ENCODE results near the gene PODN. TPM values are rescaled to one million over a fixed set of nuclear protein-coding genes. Genes with fewer than 3 reads are reported as not detected.

Gene PODN
- total RNA-seq, 4 donors from 2014 or later: 78.6 to 150 (median 113) TPM

DNA sequence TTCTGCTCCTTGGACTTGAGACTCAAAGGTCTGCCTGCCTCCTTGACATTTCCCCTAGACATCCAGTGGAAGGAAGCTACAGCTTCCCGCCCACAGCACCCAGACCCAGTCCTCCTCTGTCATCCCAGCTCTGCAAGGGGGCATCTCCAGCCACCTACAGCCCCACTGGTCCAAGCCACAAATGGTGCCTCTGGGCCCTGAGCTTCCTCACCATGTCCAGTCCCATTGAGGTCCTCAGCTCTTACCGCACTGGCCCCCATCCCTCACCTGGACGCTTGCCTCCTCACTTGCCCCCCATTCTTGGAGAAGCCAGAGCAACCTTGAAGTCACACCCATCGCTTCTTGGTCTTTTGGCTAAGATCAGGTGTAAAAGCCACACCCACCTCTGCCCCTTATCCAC, 13.2 kb downstream of the PODN start:
- Histone ChIP-seq H3K4me1 (peaks cover 0 to 12% (median 10%) of the 10 kb centered on the region in 4 donors), H3K9me3 (no peaks in the 10 kb centered on the region), H3K4me3 (no peak overlapping the region), H3K27me3 (no peaks in the 10 kb centered on the region), H3K36me3 (peaks cover 0 to 20% (median 3%) of the 10 kb centered on the region in 4 donors), H3K27ac (replicated peaks in 1 of 4) (no peak overlapping the region)
- 100% methylated on average over 4 of the region's 4 CpGs for WGBS
- TF ChIP-seq POLR2AphosphoS5 (IDR thresholded peaks at IDR 0.05) (no peak), EP300 (IDR thresholded peaks at IDR 0.05) (no peak), POLR2A (IDR thresholded peaks at IDR 0.05; ENCODE audit: low read depth) (no peak)
- TF ChIP-seq, protein P1, sequence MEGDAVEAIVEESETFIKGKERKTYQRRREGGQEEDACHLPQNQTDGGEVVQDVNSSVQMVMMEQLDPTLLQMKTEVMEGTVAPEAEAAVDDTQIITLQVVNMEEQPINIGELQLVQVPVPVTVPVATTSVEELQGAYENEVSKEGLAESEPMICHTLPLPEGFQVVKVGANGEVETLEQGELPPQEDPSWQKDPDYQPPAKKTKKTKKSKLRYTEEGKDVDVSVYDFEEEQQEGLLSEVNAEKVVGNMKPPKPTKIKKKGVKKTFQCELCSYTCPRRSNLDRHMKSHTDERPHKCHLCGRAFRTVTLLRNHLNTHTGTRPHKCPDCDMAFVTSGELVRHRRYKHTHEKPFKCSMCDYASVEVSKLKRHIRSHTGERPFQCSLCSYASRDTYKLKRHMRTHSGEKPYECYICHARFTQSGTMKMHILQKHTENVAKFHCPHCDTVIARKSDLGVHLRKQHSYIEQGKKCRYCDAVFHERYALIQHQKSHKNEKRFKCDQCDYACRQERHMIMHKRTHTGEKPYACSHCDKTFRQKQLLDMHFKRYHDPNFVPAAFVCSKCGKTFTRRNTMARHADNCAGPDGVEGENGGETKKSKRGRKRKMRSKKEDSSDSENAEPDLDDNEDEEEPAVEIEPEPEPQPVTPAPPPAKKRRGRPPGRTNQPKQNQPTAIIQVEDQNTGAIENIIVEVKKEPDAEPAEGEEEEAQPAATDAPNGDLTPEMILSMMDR (IDR thresholded peaks at IDR 0.05): no peak
- intact Hi-C loops (cut with DNase I): no loop called here
- DNase-seq (ENCODE audit: extremely low spot score): no peak

DNA sequence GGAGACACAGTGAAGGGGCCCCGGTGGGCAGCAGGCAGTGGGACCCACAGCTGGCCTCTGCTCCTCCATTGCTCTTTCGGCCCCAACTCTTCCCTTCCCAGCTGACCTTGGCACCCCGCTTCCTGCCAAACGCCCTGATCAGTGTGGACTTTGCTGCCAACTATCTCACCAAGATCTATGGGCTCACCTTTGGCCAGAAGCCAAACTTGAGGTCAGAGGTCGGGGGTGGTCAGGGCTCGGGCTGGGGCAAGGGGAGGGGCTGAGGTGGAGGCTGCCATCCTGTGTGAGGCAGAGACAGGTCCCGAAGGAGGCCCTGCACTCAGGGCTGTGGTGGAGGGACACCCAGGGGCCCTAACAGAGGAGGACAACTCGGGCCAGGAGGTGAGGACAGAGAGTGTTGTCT, 13.7 kb downstream of the PODN start:
- TF ChIP-seq EP300 (IDR thresholded peaks at IDR 0.05): no peak
- TF ChIP-seq, protein P1 (IDR thresholded peaks at IDR 0.05): no peak
- no peak for TF ChIP-seq POLR2AphosphoS5 (IDR thresholded peaks at IDR 0.05)
- no peak for TF ChIP-seq POLR2A (IDR thresholded peaks at IDR 0.05; ENCODE audit: low read depth)
- intact Hi-C loops (cut with DNase I): no loop called here
- peaks cover 0 to 12% (median 10%) of the 10 kb centered on the region in 4 donors for H3K4me1 ChIP-seq
- 79% methylated on average over 5 of the region's 8 CpGs for WGBS
- H3K27ac ChIP-seq (replicated peaks in 1 of 4): no peak overlapping the region
- peaks cover 0 to 21% (median 3%) of the 10 kb centered on the region in 4 donors for H3K36me3 ChIP-seq
- H3K4me3 ChIP-seq: no peak overlapping the region
- no peaks in the 10 kb centered on the region for H3K9me3 ChIP-seq
- H3K27me3 ChIP-seq: no peaks in the 10 kb centered on the region
- no peak for DNase-seq (ENCODE audit: extremely low spot score)

DNA sequence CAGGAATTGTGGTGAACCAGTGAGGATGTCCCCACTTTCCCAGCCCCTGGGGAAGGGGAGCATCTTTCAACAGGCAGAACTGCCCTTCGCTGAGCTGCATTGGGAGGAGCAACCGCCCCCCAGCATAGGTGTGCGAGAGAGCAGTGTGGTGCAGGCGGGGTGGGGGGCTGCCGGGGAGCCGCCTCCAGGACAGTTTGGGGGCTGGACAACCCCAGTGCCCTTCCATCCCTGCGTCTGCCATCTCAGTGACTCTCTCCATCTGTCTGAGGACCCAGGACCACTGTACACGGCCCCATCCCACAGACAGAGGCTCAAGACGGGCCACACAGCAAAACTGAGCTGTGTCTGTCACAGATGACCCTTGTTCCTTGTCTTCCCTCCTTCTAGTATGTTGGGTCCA, 14.2 kb downstream of the PODN start:
- no peaks in the 10 kb centered on the region for H3K9me3 ChIP-seq
- intact Hi-C loops (cut with DNase I): no loop called here
- peaks cover 0 to 12% (median 10%) of the 10 kb centered on the region in 4 donors for H3K4me1 ChIP-seq
- H3K27ac ChIP-seq (replicated peaks in 1 of 4): no peak overlapping the region
- WGBS: 99% methylated on average over 5 of the region's 9 CpGs
- peaks cover 0 to 25% (median 3%) of the 10 kb centered on the region in 4 donors for H3K36me3 ChIP-seq
- no peak for DNase-seq (ENCODE audit: extremely low spot score)
- H3K27me3 ChIP-seq: no peaks in the 10 kb centered on the region
- TF ChIP-seq, protein P1 (IDR thresholded peaks at IDR 0.05): no peak
- no peak overlapping the region for H3K4me3 ChIP-seq

DNA sequence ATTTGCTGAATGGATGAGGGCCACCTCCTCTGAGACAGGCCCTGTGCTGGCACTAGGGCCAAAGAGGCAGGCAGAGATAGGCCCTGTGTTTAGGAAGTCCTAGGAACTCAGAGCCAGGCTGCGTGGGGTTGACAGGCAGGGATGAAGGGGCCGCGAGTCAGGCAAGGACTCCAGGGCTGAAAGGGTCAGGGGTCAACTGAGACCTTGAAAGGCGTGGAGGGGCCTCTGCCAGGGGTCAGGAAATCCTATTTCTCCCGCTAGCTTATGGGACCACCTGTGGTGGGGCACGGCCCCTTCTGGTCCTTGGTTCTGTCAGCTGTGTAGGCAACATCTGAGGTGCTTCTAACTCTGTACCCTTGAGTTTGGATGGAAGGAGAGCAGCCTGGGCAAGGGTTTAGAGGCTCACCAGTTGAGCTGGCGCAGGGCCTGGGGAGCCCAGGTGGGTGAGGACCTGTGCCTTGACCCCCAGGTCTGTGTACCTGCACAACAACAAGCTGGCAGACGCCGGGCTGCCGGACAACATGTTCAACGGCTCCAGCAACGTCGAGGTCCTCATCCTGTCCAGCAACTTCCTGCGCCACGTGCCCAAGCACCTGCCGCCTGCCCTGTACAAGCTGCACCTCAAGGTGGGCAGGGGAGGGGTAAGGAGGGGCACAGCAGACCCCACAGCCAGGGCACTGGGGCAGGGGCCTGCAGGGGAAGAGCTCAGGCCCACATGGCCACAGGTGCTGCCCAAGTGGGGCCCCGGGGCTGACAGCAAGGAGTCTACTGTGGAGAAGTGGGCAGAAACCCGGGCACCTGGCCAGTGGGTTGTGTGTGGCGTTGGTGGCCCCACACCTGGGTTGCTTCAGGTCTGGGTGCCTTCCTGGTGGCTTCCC, 14.9 kb downstream of the PODN start:
- no peaks in the 10 kb centered on the region for H3K9me3 ChIP-seq
- no peaks in the 10 kb centered on the region for H3K27me3 ChIP-seq
- peaks cover 0 to 33% (median 3%) of the 10 kb centered on the region in 4 donors for H3K36me3 ChIP-seq
- WGBS: 92% methylated on average over 9 of the region's 19 CpGs
- TF ChIP-seq, protein P1 (IDR thresholded peaks at IDR 0.05): no peak
- no peak for TF ChIP-seq EP300 (IDR thresholded peaks at IDR 0.05)
- H3K4me1 ChIP-seq: peaks cover 0 to 12% (median 10%) of the 10 kb centered on the region in 4 donors
- DNase-seq (ENCODE audit: extremely low spot score): no peak
- no peak overlapping the region for H3K27ac ChIP-seq (replicated peaks in 1 of 4)
- H3K4me3 ChIP-seq: no peak overlapping the region
- intact Hi-C loops (cut with DNase I): no loop called here

Data from esophagus muscularis mucosa (tissue), 4 donors.